Measurements from ENCODE around the gene RCOR1.

- TF ChIP-seq CTCF (IDR thresholded peaks at IDR 0.05; ENCODE audit: insufficient read depth, low read length) (no peak), REST (IDR thresholded peaks at IDR 0.05; ENCODE audit: insufficient replicate concordance, low read depth) (no peak), POLR2AphosphoS5 (IDR thresholded peaks at IDR 0.05; ENCODE audit: low read depth) (no peak)
These were observed 167.2 kb downstream of the RCOR1 start for GRCh38 chr14:102759456-102760187.

Data from HL-60 (cell line).